ENCODE data around the gene OSTC. TPM values are rescaled to one million over a fixed set of nuclear protein-coding genes. Genes with fewer than 3 reads are reported as not detected.

The OSTC gene
- total RNA-seq, 4 donors from 2014 or later = 31.2 to 53.9 (median 37.2) TPM

DNA sequence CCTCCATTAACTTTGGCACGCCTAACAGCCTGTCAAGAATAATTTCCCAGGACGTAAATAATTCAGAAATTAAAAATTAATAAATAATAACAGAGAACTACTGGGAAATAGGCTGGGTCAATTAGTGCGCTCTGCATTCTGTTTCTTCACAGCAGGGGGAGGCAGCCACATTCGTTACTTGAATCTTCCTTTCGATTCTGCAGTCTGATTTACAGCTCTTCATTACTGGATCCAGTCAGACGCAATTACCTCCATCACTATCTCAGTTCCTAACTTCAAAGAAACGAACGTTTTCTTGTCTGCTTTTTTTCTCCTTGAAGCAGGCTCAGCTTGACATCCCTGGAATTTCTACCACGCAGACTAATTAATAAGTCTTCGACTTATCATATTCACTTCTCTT is 39.0 kb upstream of the OSTC start:
- H3K4me1 ChIP-seq = no peaks in the 10 kb centered on the region
- H3K9me3 ChIP-seq = no peaks in the 10 kb centered on the region
- H3K4me3 ChIP-seq = no peak overlapping the region
- H3K27me3 ChIP-seq = no peaks in the 10 kb centered on the region
- H3K36me3 ChIP-seq = no peaks in the 10 kb centered on the region
- TF ChIP-seq CTCF (IDR thresholded peaks at IDR 0.05) (no peak), POLR2A (IDR thresholded peaks at IDR 0.05) (no peak)
- no peak for DNase-seq
- no peak overlapping the region for H3K27ac ChIP-seq

DNA sequence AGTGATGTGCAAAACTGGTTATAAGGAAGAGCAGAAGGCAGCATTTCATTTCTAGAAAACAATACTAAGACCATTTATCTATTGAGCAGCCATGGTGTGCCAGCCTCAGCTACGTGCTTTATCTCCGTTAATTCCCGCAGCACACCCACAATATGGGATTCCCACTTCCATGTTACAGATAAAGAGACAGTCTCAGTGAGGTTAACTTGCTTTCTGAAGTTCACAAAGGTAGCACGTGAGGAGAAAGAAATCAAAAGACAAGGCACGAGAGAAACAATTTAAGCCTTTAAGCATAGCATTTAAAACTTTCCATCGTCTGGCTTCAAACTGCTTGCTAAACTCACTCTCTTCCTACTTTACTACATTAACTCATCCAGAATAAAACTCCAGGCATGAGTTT is 38.0 kb upstream of the OSTC start:
- DNase-seq = no peak
- Histone ChIP-seq H3K4me3 (no peak overlapping the region), H3K4me1 (no peaks in the 10 kb centered on the region), H3K27me3 (no peaks in the 10 kb centered on the region), H3K36me3 (no peaks in the 10 kb centered on the region), H3K9me3 (no peaks in the 10 kb centered on the region), H3K27ac (no peak overlapping the region)
- no peak for TF ChIP-seq POLR2A (IDR thresholded peaks at IDR 0.05)
- no peak for TF ChIP-seq CTCF (IDR thresholded peaks at IDR 0.05)

GRCh38 chr4:108619372-108620100 is 30.9 kb upstream of the OSTC start:
- peaks cover 0 to 28% (median 0%) of the 10 kb centered on the region in 3 donors for H3K36me3 ChIP-seq
- no peaks in the 10 kb centered on the region for H3K9me3 ChIP-seq
- TF ChIP-seq CTCF (IDR thresholded peaks at IDR 0.05) (no peak), POLR2A (IDR thresholded peaks at IDR 0.05) (no peak)
- H3K4me3 ChIP-seq = peak overlapping the region; percentile 53 to 90 (median 68)
- no peaks in the 10 kb centered on the region for H3K27me3 ChIP-seq
- peak in 1 of 3 donors; percentile 52 for DNase-seq
- H3K4me1 ChIP-seq = peaks cover 0 to 22% (median 0%) of the 10 kb centered on the region in 4 donors
- H3K27ac ChIP-seq = peak overlapping the region; percentile 27 to 90 (median 70)

DNA sequence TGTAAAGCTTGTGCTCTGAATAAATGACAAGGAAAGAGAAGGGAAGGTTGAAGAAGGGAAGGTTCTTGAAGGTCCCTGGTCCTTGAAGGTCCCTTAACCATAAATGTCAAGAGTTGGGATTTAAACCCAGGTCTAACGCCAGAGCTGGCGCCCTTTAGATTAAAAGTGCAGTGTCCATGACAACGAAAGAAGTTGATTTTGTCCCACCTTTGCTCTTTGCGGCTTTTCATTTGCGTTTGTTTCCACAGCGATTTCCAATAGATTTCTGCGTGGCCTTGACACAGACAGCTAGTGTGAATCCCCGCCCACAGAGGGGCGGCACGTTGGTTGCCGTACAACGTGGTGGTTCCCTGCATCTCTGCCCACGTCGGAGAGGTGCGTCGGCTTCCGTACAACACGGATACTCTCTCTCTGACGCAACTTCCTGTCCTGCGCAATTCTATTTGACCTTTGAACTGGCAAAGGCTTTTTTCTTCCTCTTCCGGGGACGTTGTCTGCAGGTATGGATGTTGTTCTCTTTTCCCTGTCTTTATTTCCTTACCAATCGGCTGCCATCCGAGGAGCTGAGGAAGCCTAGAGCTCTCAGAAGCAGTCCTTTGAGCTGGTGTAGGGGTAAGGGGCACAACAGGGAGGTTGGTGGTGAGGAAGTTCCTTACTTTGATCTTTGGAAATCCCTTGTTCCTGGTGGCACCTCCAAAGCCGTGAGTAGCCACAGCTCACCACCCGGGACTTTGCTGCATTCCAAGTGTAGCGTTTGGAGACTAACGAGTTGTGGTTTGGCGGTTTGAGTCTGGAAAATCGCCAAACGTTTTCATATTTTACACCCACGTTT is 30.1 kb upstream of the OSTC start, which contains the start of gene RPL34:
RPL34 (plus strand) TSS at position 476 of the 832 bp plus-strand sequence. CDS start 1,384 bp downstream, outside the sequence.
- Histone ChIP-seq H3K36me3 (peaks cover 0 to 36% (median 0%) of the 10 kb centered on the region in 3 donors), H3K27ac (peak within 1 kb of the TSS; percentile 76 to 90 (median 80)), H3K4me3 (peak within 1 kb of the TSS; percentile 53 to 90 (median 68)), H3K4me1 (peaks cover 0 to 22% (median 0%) of the 10 kb centered on the region in 4 donors), H3K27me3 (no peaks in the 10 kb centered on the region), H3K9me3 (no peaks in the 10 kb centered on the region)
- peak; percentile 94 to 99 (median 97) for DNase-seq
- TF ChIP-seq CTCF (IDR thresholded peaks at IDR 0.05) (no peak), POLR2A (IDR thresholded peaks at IDR 0.05) (peak; percentile 94 to 95)

DNA sequence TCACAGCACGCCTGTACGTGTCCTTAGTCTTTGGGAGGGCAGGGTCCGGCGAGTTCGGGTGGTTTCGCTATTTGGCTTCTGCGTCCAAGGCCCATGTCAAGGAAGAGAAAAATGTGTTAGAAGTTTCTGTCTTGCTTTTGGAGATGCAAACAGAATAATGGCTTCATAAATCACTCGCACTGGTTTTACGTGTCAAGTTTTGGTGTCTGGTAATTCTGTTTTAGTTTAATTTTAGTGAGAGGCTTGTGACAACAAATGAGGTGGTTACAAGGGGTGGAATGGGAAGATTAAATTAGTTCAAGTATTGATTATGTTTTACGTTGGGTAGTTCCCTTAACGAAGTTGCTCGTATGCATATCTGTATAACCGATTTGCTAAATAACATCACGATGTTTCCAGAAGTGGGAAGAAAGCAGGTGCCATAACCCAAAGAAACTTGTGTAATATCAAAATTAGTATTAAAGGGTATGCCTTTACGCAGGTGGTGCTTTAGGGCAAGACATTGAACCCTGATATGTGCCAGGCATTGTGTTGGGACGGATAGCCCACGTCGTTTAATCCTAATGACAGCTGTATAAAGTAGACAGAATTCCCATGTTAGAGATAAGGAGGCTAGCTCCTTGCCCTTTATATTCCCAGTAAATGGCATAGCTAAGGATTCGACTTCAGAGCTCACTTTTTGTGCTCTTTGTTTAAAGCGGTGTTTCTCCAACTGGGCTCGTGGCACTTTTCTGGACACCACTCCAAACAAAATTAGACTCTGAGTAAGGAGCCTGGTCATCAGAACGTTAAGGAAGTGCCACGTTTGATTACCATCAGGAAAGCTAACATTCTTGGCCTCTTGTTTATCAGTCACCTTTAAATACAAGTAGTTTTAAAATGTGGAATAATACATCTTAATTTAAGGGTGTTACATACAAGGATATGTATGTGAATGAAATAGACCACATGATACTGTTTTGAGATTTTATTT is 29.2 kb upstream of the OSTC start:
- peaks cover 0 to 22% (median 0%) of the 10 kb centered on the region in 4 donors for H3K4me1 ChIP-seq
- H3K4me3 ChIP-seq = peak overlapping the region; percentile 53 to 90 (median 68)
- H3K27ac ChIP-seq = peak overlapping the region; percentile 76 to 90 (median 80)
- H3K27me3 ChIP-seq = no peaks in the 10 kb centered on the region
- peaks cover 0 to 45% (median 0%) of the 10 kb centered on the region in 3 donors for H3K36me3 ChIP-seq
- no peak for DNase-seq
- no peaks in the 10 kb centered on the region for H3K9me3 ChIP-seq
- no peak for TF ChIP-seq CTCF (IDR thresholded peaks at IDR 0.05)
- no peak for TF ChIP-seq POLR2A (IDR thresholded peaks at IDR 0.05)

Measured in Peyer's patch (tissue), 4 donors.